ENCODE data around the gene NCMAP. TPM values are rescaled to one million over a fixed set of nuclear protein-coding genes. Genes with fewer than 3 reads are reported as not detected.

Gene NCMAP
- polyA plus RNA-seq, 2 of the 4 experiments (the other 2 are of a cell fraction), result 0.13 to 1.7 TPM

- FAIRE-seq, result no peak
- no peak for DNase-seq (ENCODE audit: low read depth in 1 of 2, low spot score in 1 of 2)
- H3K9me3 ChIP-seq, result no peaks in the 10 kb centered on the region
- POLR2A ChIA-PET, result no interaction called here
- H3K4me1 ChIP-seq, result no peaks in the 10 kb centered on the region
- CTCF ChIA-PET, result no interaction called here
- TF ChIP-seq ZFP36 (IDR thresholded peaks at IDR 0.05; ENCODE audit: borderline replicate concordance, partially characterized antibody) (no peak), BHLHE40 (IDR thresholded peaks at IDR 0.05; ENCODE audit: low read depth, low read length) (no peak), FOSL2 (IDR thresholded peaks at IDR 0.05) (no peak), FOSL2 (CRISPR knock-in tag; IDR thresholded peaks at IDR 0.05) (no peak), SMC3 (IDR thresholded peaks at IDR 0.05) (no peak), SREBF2 (IDR thresholded peaks at IDR 0.05) (no peak), POLR2AphosphoS2 (conservative IDR thresholded peaks at IDR 0.05; ENCODE audit: low read length) (no peak), MAFK (IDR thresholded peaks at IDR 0.05; ENCODE audit: partially characterized antibody) (no peak), TP53 (CRISPR knock-in tag; IDR thresholded peaks at IDR 0.05) (no peak), KDM1A (IDR thresholded peaks at IDR 0.05; ENCODE audit: low read depth) (no peak), HEYL (CRISPR knock-in tag; IDR thresholded peaks at IDR 0.05) (no peak), CBX2 (IDR thresholded peaks at IDR 0.05; ENCODE audit: borderline replicate concordance, low read depth) (no peak), CHD4 (IDR thresholded peaks at IDR 0.05; ENCODE audit: borderline replicate concordance) (no peak), MAX (IDR thresholded peaks at IDR 0.05) (no peak)
- TF ChIP-seq, protein P1, sequence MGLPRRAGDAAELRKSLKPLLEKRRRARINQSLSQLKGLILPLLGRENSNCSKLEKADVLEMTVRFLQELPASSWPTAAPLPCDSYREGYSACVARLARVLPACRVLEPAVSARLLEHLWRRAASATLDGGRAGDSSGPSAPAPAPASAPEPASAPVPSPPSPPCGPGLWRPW (IDR thresholded peaks at IDR 0.05), result no peak
- H3K4me2 ChIP-seq, result no peak overlapping the region
- no peak for ATAC-seq
- H3K27ac ChIP-seq, result no peak overlapping the region
- no peak overlapping the region for H3K4me3 ChIP-seq
- WGBS (ENCODE audit: missing lambda C conversion rate), result no CpG with 5 or more reads among the region's 3 CpGs
Measured at GRCh38 chr1:24589200-24589599, 33.3 kb downstream of the NCMAP start.

DNA sequence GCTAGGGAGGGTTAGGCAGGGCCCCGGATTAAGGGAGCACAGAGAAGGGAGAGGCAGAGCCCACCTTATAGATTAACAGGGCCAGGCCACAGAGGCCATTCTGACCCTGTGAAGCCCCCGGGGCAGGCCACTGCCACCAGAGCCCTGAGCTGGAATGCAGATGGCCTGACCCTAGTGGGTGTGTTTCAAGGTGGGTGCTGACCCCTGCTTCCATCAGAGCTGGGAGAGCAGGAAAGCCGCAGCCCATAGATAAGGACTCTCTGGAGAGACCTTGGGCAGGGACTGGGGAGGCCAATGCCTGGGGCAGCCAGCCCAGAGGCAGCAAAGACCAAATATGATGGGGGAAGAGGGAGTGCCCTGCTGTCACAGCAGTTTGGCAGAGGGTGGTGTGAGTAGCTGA lies 35.9 kb downstream of the NCMAP start:
- ATAC-seq (no peak), FAIRE-seq (no peak), DNase-seq (ENCODE audit: low read depth in 1 of 2, low spot score in 1 of 2) (no peak)
- no peaks in the 10 kb centered on the region for H3K4me1 ChIP-seq
- WGBS (ENCODE audit: missing lambda C conversion rate), result 80% methylated on average over 2 of the region's 3 CpGs
- no peak for TF ChIP-seq RNF2 (IDR thresholded peaks at IDR 0.05; ENCODE audit: borderline replicate concordance, low read depth)
- TF ChIP-seq RAD21 (conservative IDR thresholded peaks at IDR 0.05 in 1 of 2, IDR thresholded peaks at IDR 0.05 in 1 of 2), result no peak
- TF ChIP-seq JUN (IDR thresholded peaks at IDR 0.05), result no peak
- no peak for TF ChIP-seq ZFP36 (IDR thresholded peaks at IDR 0.05; ENCODE audit: borderline replicate concordance, partially characterized antibody)
- no peak for TF ChIP-seq HEYL (CRISPR knock-in tag; IDR thresholded peaks at IDR 0.05)
- no peak for TF ChIP-seq TFCP2L1 (CRISPR knock-in tag; IDR thresholded peaks at IDR 0.05)
- TF ChIP-seq CBX2 (IDR thresholded peaks at IDR 0.05; ENCODE audit: borderline replicate concordance, low read depth), result no peak
- no peak for TF ChIP-seq HMGXB4 (CRISPR knock-in tag; IDR thresholded peaks at IDR 0.05; ENCODE audit: borderline replicate concordance)
- no peak for TF ChIP-seq PBX3 (IDR thresholded peaks at IDR 0.05)
- no peak for TF ChIP-seq FOSL2 (IDR thresholded peaks at IDR 0.05)
- TF ChIP-seq FOSL2 (CRISPR knock-in tag; IDR thresholded peaks at IDR 0.05), result no peak
- no peak for TF ChIP-seq ZC3H11A (IDR thresholded peaks at IDR 0.05)
- TF ChIP-seq HOXA7 (CRISPR knock-in tag; IDR thresholded peaks at IDR 0.05), result no peak
- TF ChIP-seq CHD4 (IDR thresholded peaks at IDR 0.05; ENCODE audit: borderline replicate concordance), result no peak
- no peak for TF ChIP-seq ESRRA (IDR thresholded peaks at IDR 0.05; ENCODE audit: borderline replicate concordance, low read length)
- POLR2A ChIA-PET, result no interaction called here
- H3K4me2 ChIP-seq, result no peak overlapping the region
- H3K27ac ChIP-seq, result no peak overlapping the region; a peak in 1 of 6 replicates
- no peak overlapping the region for H3K4me3 ChIP-seq
- CTCF ChIA-PET, result interaction anchor here (1.4 to 2.9 kb wide), 3 partner anchors 8 to 24 kb away, joined by 4 to 15 read pairs (median 9); no protein-coding TSS in a partner anchor
- no peaks in the 10 kb centered on the region for H3K9me3 ChIP-seq

Data from A549 (cell line).